T follicular helper cell (primary cell): ENCODE results near the gene ARFRP1.
"Not testable (repeated sequence)": the region's sequence is repeated elsewhere in the genome, so short reads cannot be mapped to it uniquely, and the experiment has no call there.

Experiments
- DNase-seq: peaks from one replicate; pipeline ENCODE4 v3.0.0-alpha.2; 2020; ENCODE audit warnings: low read depth

The ARFRP1 gene

DNA sequence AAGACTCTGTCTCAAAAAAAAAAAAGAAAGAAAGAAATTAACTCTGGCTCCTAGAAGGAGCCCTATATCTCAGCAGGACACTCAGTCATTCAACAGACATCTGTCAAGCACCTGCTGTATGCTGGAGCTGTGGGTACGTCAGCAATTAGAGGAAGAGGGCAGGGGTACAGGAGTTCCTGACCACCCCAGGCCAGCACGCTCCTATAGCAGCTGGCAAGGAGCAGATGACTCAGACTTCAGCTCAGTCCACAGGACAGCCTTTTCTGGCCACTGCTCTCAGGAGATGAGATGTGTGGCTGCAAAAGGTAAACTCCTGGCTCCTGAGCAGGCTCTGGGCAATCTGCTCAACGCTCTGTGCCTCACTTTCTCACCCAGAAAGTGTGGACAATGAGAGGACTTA is 51.3 kb downstream of the ARFRP1 start:
- DNase-seq: no peak

DNA sequence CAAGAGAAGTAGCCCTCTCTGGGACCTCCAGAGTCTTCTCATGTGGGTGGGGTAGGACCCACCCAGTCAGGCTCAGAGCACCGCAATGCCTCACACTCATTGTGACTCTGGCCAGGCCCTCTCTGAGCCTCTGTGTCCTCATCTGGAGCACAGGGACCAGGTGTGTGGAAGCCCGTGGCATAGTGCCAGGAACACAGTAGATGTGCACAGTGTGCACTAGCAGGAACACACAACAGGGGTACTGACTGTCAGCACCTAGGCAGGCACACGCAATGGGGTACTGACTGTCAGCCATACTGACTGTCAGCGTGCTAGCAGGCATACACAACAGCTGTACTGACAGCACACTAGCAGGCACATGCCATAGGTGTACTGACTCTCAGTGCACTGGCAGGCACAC is 52.5 kb downstream of the ARFRP1 start:
- DNase-seq: no peak

DNA sequence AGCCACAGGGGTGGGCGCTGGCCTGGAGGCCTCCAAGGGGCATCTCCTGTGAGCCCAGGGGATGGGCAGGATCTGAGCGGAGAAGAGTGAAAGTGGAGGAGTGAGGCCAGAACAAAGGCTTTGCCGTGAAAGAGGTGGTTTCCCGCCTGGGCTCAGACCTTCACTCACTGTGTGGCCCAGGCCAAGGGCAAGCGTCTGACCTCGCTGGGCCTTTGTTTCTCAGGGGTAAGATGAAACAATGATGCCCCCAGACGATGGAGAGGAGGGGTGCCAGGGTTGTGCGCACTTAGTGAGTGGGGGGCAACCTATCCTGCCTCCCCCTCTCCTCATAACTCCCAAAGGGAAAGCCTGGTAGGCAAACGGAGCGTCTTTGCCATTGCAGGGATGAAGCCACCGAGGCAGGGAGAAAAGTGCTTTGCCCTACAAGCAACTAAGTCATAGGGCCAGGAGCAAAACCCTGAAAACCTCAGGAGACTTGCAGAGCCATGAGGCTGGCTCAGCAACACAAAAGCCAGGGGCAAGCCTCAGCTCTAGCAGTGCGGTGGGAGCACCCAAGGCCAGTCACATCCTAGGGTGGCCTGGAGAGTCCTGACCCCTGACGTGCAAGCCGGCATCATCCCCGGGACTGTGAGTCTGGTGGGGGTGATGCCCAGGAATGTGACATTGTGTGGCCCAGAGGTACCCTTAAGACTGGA is 53.7 kb downstream of the ARFRP1 start:
- DNase-seq: no peak

DNA sequence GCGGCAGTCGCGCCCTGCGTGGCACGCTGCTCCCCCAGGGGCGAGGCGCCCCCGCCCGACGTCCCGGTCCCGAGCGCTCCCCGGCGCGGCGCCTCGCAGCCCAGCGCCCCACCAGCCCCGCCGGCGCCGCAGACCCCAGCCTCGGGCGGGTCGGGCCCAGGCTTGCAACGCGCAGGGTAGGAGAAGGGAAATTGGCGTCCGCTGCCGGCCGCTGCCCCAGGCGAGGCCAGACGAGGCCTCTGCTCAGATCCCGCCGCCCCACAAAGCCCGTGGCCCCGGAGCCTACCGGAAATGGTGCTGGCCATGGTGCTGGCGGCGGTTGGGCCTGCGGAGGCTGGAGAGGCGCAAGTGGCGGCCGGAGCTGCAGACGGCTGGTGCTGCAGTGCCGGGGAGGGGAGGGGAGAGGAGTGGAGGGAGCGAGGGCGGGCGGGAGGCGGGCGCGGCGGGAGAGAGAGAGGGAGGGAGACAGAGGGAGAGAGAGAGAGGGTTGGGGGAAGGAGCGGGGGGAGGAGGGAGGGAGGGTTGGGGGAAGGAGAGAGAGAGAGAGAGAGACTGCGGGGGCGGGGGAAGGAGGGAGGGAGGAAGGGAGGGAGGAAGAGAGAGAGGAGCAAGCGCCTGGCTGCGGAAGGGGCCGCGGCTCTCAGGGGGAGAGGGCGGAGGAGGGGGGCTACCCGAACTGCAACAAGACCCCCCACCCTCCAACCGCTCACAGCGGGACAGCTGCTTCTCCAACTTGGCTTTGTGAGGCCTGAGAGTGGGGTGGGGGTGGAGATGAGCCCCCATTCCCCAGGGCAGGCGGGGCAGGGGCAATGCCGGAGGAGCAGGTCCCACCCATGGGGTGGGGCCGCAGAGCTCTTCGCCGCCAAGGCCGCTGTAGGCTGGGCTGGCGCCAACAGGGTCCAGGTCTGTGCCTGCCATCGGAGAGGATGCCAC is 54.5 kb downstream of the ARFRP1 start, which contains the start of gene STMN3:
Gene STMN3 (minus strand): TSS at position 384 of the 933 bp plus-strand sequence. CDS start 79 bp downstream, at position 305.
- no peak for DNase-seq

DNA sequence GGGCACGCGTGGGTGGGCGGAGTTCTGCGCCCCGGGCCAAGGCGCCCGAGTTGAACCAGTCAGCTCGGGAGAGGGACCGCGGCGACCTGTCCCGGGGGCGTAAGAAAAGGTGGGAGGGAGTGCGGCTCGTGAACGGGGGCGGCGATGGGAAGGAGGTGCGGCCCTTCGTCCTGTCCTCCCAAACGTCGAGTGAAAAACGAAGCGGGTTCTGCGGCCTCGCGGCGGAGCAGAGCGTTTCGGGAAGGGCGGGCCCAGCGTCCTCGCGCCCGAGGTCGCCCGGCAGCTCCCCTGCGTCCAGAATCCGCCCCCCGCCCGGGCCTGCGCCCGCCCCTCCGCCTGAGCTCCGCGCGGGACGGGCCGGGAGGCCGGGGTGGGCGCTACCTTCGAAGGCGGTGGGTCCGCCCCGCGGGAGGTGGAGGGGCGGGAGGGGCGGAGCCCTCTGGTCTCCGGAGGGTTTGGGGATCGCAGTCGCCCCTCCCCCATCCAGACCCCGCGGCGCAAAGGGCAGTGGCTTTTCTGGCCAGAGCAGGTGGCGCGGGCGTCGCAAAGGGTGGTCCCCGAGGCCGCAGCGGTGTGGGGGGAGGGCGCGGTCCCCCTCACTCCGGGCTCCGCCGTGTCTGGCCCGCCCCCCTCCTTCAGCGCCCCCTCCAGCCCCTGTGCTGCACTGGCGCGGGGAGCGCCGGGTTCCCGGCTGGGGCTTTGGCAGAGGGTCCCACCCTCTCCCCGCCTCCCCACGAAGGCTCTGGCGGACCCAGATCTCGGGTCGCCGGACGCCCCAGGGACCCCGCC is 55.4 kb downstream of the ARFRP1 start:
- no peak for DNase-seq

DNA sequence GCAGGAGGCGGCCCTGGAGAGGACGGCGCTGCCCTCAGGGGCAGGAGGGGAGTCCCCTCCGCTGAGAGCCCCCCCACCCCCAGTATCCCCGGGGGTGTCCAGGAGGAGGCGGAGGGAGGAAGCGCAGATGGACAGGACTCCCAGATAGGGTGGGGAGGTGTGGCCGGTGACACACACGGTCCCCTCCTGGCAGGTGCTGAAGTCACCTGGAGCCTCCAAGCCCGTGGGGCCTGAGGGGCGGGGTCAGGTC is 55.9 kb downstream of the ARFRP1 start:
- no peak for DNase-seq

DNA sequence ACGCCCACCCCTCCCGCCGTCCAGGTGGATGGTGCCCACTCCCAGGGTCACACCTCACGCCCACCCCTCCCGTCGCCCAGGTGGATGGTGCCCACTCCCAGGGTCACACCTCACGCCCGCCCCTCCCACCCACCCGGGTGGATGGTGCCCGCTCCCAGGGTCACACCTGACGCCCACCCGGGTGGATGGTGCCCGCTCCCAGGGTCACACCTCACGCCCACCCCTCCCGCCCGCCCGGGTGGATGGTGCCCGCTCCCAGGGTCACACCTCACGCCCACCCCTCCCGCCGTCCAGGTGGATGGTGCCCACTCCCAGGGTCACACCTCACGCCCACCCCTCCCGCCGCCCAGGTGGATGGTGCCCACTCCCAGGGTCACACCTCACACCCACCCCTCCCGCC is 57.3 kb downstream of the ARFRP1 start:
- DNase-seq: not testable (repeated sequence)

DNA sequence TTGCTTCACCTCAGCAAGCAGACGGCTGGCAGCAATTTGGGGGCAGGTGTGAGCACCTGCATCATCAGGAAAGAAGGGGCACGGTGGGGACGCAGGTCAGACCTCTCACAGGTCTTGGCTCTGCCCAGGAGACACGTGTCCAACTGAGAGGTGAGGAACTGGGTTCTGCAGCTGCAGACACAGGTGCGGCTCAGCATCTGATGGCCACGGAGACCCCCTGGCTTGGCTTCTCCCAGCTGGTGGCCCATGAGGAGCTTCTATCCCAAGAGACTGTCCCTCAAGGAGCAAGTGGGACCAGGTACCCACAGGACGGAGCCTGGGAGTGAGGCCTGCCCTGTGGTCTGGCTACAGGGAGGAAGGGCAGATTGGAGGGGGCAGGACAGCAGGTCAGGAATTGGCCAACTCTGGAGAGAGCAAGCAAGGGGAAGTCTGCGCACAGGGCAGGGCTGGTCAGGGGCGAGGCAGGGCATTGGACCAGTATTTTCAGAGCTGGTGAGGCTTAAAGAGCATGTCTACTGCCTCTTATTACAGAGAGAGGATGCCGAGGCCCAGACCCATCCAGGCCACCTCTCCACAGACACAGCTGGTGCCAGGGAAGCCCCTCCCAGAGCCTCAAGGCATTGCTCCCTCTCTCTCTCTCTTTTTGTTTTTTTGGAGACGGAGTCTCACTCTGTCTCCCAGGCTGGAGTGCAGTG is 58.7 kb downstream of the ARFRP1 start:
- no peak for DNase-seq
